Smooth muscle cell of the brain vasculature (primary cell): ENCODE measurements around the gene OGDH.
"Not testable (repeated sequence)": the region's sequence is repeated elsewhere in the genome, so short reads cannot be mapped to it uniquely, and the experiment has no call there.

Experiments used
- DNase-seq: peaks from one replicate; pipeline ENCODE4 v3.0.0-alpha.2; 2012; ENCODE audit warnings: low read depth, low spot score

The OGDH gene

GRCh38 chr7:44705434-44705833 lies 99.0 kb downstream of the OGDH start:
- DNase-seq, result no peak

DNA sequence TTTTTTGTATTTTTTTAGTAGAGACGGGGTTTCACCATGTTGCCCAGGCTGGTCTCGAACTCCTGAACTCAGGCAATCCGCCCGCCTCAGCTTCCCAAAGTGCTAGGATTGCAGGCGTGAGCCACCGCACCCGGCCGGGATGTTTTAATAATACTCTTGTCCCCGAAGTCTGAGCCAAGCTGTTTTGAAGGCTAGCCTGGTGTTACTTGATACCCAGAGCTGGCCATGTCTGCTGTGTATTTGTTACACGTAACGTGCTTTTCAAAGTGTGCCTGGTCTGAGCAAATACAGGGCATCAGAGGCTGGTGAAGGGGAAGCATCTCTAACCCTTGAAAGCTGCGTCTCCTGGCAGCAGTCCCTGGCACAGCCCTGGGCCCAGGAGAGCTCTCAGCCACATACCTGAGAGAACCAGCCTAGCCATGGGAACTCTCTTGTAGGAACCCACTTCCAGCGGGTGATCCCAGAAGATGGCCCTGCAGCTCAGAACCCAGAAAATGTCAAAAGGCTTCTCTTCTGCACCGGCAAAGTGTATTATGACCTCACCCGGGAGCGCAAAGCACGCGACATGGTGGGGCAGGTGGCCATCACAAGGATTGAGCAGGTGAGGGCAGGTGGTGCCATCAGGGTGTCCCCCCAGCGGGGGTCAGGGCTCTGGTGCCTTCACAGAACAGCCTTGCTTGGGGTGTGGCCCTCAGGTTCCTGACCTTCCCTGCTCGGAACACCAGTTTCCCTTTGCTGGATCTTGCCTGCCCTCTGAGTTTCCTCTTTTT lies 100.5 kb downstream of the OGDH start:
- no peak for DNase-seq

DNA sequence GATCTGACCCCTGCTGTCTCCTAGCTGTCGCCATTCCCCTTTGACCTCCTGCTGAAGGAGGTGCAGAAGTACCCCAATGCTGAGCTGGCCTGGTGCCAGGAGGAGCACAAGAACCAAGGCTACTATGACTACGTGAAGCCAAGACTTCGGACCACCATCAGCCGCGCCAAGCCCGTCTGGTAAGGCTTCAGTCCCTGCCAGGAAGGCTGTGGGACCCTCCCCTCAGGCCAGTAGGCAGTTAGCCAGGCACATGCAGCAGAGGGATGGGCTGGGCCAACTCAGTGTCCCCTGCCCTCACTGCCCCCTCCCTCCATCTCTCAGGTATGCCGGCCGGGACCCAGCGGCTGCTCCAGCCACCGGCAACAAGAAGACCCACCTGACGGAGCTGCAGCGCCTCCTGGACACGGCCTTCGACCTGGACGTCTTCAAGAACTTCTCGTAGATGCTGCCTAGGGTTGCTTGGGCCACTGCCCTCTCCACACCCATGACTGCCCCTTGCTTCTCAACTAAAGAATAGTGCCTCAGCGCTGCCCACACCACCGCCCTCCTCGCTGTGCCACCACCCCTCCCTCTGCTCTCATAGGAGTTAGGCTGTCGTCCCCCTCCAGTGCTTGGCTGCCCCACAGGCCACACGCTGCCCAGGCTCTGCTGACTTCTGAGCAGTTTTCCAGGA lies 101.3 kb downstream of the OGDH start:
- DNase-seq, result no peak

GRCh38 chr7:44709011-44709915 lies 102.8 kb downstream of the OGDH start:
- no peak for DNase-seq

- DNase-seq, result no peak
Observed at GRCh38 chr7:44709945-44710596, 103.6 kb downstream of the OGDH start.

GRCh38 chr7:44711528-44711927 lies 105.1 kb downstream of the OGDH start:
- DNase-seq, result no peak

- DNase-seq, result no peak
Observed at GRCh38 chr7:44712012-44712411, 105.6 kb downstream of the OGDH start.

DNA sequence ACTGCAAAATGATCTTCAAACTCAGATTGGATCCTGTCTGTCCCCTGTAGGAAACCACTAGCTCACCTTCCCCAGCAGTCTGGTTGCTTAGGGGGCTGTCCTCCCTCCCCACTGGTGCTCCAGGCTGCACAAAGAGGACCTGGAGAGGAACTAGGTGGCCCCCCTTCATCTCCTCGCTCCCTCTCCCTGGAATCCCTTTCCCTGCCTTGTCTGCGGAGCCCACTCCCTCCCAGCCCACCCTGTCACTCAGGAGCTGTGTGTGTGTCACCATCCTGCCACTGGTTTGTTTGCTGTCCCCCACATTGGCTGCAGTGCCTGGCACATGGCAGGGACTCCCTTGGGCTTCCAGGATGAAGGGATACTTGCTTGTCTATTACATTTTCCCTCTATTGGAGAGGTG lies 106.7 kb downstream of the OGDH start:
- no peak for DNase-seq

DNA sequence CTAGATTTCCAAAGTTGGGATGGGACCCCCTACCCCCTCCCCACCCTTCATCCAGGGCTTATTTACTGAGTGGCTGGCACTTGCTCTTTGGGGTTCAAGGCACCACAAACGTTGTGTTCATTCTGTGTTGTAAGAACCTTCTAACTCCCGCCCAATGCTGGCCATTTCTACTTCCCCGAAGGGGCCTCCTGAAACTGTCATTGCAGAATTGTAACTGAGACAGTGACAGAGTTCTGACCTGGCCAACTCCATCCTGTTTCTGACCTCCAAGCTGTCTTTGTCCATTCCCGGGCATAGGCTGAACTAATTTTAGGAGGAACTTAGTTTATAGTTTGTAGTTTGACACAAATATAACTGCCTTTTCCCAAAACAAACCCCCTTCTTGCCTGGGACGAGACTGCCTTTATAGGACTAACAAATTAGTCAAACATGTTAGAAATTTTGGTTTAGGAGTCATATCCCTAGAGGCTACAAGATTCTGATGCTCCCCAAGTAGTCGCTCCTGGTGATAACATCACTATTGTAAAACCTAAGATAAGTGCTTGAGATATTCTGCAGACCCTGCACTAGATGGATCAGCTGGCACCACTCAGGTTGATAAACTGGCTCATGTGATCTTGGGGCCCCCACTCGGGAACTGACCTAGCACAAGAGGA lies 107.4 kb downstream of the OGDH start:
- DNase-seq, result no peak

DNA sequence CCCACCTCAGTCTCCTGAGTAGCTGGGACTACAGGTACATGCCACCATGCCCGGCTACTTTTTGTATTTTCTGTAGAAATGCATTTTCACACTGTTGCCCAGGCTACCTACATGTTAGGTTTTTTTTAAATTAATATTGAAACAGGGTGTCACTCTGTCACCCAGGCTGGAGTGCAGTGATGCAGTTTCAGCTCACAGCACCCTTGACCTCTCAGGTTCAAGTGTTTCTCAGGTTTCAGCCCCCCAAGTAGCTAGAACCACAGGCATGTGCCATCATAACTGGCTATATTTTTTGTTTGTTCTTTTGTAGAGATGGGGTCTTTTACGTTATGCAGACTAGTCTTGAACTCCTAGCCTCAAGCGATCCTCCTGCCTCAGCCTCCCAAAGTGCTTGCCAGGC lies 109.8 kb downstream of the OGDH start:
- no peak for DNase-seq

- DNase-seq, result no peak
Observed at GRCh38 chr7:44720301-44720700, 113.9 kb downstream of the OGDH start.

GRCh38 chr7:44724276-44724675 lies 117.8 kb downstream of the OGDH start:
- no peak for DNase-seq

GRCh38 chr7:44726250-44726649 lies 119.8 kb downstream of the OGDH start:
- not testable (repeated sequence) for DNase-seq

GRCh38 chr7:44727158-44727936 lies 120.9 kb downstream of the OGDH start:
- no peak for DNase-seq

DNA sequence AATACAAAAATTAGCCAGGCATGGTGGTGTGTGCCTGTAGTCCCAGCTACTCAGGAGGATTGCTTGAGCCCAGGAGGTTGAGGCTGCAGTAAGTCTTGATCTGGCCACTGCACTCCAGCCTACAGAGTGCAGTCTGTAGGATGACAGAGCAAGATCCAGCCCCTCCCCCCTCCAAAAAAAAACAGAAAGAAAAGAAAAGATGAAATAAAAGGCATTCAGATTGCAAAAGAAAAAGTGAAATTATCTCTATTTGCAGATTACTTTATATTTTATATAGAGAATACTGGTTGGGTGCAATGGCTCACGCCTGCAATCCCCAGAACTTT lies 121.5 kb downstream of the OGDH start:
- DNase-seq, result no peak

DNA sequence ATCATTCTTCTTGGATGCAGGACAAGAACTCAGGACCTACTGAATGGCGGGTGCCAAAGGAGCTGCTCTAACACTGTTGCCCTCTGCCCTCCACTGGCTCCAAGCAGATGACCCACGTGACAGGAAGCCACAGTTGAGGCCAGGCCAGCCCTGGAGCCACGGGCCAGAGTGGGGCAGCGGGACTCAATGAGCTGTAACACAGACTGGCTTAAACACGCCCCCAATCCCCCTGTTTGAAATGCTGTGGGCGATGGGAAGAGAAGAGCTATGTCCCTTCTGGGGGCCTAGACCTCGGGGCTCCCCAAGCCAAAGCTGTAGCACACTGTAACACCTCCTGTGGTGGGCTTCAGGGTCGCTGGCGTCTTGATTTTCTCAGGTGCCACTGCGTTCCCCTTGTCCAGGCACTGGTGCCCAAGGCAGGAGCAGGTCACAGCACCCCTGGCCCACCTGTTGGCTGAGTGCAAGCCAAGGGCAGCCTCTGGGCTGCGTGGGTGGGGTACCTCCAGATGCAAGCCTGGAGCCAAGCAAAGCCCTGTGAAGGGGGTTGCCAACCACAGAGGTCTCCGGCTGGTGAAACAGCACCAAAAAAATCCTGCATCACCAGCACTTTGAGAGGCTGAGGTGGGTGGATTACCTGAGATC lies 123.6 kb downstream of the OGDH start:
- DNase-seq, result no peak

DNA sequence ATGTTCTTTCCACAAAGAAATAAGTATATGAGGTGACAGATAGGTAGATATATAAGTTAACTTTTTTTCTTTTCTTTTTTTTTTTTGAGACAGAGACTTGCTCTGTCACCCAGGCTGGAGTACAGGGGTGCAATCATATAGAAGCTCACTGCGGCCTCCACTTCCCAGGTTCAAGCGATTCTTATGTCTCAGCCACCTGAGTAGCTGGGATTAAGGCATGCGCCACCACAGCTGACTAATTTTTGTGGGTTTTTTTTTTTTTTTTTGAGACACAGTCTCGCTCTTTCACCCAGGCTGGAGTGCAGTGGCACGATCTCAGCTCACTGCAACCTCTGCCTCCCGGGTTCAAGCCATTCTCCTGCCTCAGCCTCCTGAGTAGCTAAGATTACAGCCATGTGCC lies 126.5 kb downstream of the OGDH start:
- DNase-seq, result not testable (repeated sequence)

DNA sequence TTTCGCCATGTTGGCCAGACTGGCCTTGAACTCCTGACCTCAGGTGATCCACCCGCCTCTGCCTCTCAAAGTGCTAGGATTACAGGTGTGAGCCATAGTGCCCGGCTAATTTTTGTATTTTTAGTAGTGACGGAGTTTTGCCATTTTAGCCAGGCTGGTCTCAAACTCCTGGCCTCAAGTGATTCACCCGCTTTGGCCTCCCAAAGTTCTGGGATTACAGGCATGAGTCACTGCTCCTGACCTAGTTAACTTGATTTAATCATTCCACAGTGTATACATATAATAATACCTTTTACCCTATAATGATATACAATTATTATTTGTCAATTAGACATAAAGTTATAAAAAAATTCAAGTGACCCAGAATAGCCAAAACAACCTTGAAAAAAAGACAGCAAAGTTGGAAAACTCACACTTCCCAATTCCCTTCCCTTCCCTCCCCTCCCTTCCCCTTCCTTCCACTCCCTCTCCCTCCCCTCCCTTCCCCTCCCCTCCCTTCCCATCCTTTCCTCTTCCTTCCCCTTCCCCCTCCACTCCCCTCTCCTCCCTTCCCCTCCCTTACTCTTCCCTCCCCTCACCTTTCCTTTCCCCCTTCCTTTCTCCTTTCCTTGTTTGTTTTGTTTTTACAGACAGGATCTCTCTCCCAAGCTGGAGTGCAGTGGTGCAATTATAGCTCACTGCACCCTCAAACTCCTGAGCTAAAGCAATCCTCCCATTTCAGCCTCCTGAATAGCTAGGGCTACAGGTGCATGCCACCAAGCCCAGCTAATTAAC lies 127.5 kb downstream of the OGDH start:
- DNase-seq, result no peak

GRCh38 chr7:44735403-44736165 lies 129.2 kb downstream of the OGDH start:
- peak; percentile 79 for DNase-seq
